SHP77 (cell line): ENCODE results near the gene PSORS1C1.

Source experiments
- DNase-seq, 2 experiments: peaks; one replicate each; lab custom pipeline; 2025; lab: John Stamatoyannopoulos, UW

The PSORS1C1 gene

GRCh38 chr6:31096215-31096614 lies 18.4 kb upstream of the PSORS1C1 start:
- no peak for DNase-seq

GRCh38 chr6:31096656-31097055 lies 17.9 kb upstream of the PSORS1C1 start:
- DNase-seq: no peak

- DNase-seq: no peak
These were observed 16.1 kb upstream of the PSORS1C1 start for GRCh38 chr6:31098449-31098938.

- DNase-seq: no peak
These were observed 11.5 kb upstream of the PSORS1C1 start for GRCh38 chr6:31103136-31103535.

GRCh38 chr6:31107052-31107451 lies 7.5 kb upstream of the PSORS1C1 start:
- DNase-seq: no peak

- DNase-seq: no peak
These were observed 3.6 kb upstream of the PSORS1C1 start for GRCh38 chr6:31110825-31111582.

GRCh38 chr6:31111712-31112111 lies 2.9 kb upstream of the PSORS1C1 start:
- no peak for DNase-seq

- DNase-seq: no peak
These were observed 2.1 kb upstream of the PSORS1C1 start, which contains the start of gene C6orf15 for GRCh38 chr6:31112478-31112877. Gene C6orf15, minus strand, starts transcription at chr6:31112575. Its CDS starts 20 bp downstream, at chr6:31112555.

GRCh38 chr6:31113861-31114540 lies 599 bp upstream of the PSORS1C1 start:
- no peak for DNase-seq

GRCh38 chr6:31114970-31115849 lies 610 bp downstream of the PSORS1C1 start:
- DNase-seq: no peak

- DNase-seq: no peak
These were observed 1.5 kb downstream of the PSORS1C1 start for GRCh38 chr6:31115941-31116560.

GRCh38 chr6:31116661-31117385 lies 2.2 kb downstream of the PSORS1C1 start:
- DNase-seq: no peak

GRCh38 chr6:31118178-31118577 lies 3.6 kb downstream of the PSORS1C1 start:
- DNase-seq: no peak

- no peak for DNase-seq
These were observed 5.7 kb downstream of the PSORS1C1 start, which contains the start of gene CDSN for GRCh38 chr6:31120151-31120915. Gene CDSN, minus strand, starts transcription at chr6:31120446. Its CDS starts 27 bp downstream, at chr6:31120419.

GRCh38 chr6:31121131-31121790 lies 6.7 kb downstream of the PSORS1C1 start:
- no peak for DNase-seq

GRCh38 chr6:31122791-31123706 lies 8.4 kb downstream of the PSORS1C1 start:
- no peak for DNase-seq

GRCh38 chr6:31125162-31125561 lies 10.6 kb downstream of the PSORS1C1 start:
- no peak for DNase-seq

- DNase-seq: no peak
These were observed 11.2 kb downstream of the PSORS1C1 start for GRCh38 chr6:31125586-31126363.
